Ovary (tissue), 9 donors: ENCODE data around the gene GABBR2. TPM values are rescaled to one million over a fixed set of nuclear protein-coding genes. Genes with fewer than 3 reads are reported as not detected.

Source experiments
- DNase-seq, 5 donors: peaks; one replicate each; pipeline ENCODE4 v3.0.0-alpha.2; 2019 to 2020
- H3K27ac ChIP-seq, 2 donors: fragments of 200-600 bp; one replicate each; pipeline versions ENCODE4 v1.5.1 to v1.8.0; 2019 to 2022
- H3K27me3 ChIP-seq: fragments of 200-600 bp; one replicate; pipeline ENCODE4 v1.8.0; 2022
- H3K36me3 ChIP-seq: fragments of 200-600 bp; sonication (generic); one replicate; pipeline ENCODE4 v1.5.1; 2019
- H3K4me1 ChIP-seq: one replicate; pipeline ENCODE4 v1.8.1; 2013; ENCODE audit warnings: mild to moderate bottlenecking, moderate library complexity; ENCODE audit not compliant: insufficient read depth
- H3K4me3 ChIP-seq: fragments of 200-600 bp; sonication (generic); one replicate; pipeline ENCODE4 v1.5.1; 2017
- H3K9me3 ChIP-seq, 2 donors: fragments of 200-600 bp in 1 of 2; sonication (generic) in 1 of 2; one replicate each; pipeline versions ENCODE4 v1.5.1 to v1.8.1; 2013 to 2019; ENCODE audit warnings: mild to moderate bottlenecking in 1 of 2, moderate library complexity in 1 of 2
- CTCF ChIP-seq, 3 donors: fragments of 450-650 bp in 2 of 3; fragments of 200-600 bp in 1 of 3; IDR thresholded peaks; one replicate each; pipeline versions ENCODE4 v1.5.1 to v1.8.0; 2016 to 2022; ENCODE audit warnings: antibody characterized with exemption in 3 of 3, mild to moderate bottlenecking in 1 of 3
- EP300 ChIP-seq: sonication (generic); formaldehyde crosslinking; IDR thresholded peaks from one replicate; pipeline ENCODE4 v1.6.1; 2017; ENCODE audit warnings: antibody characterized with exemption
- POLR2A ChIP-seq: fragments of 450-650 bp; IDR thresholded peaks from one replicate; pipeline ENCODE4 v1.6.1; 2017; ENCODE audit warnings: antibody characterized with exemption, mild to moderate bottlenecking, moderate library complexity
- WGBS, 3 donors: extraction: QIAGEN DNeasy Blood & Tissue Kit in 1 of 3; methylation state at CpG; one replicate each; pipeline versions ENCODE4 v1.1.5 to v1.1.7; 2013 to 2017; 5-methylcytosine and 5-hydroxymethylcytosine counted together
- intact Hi-C, 4 donors: fragments of 100-400 bp; cut with DNase I; formaldehyde crosslinking; loops; one replicate each; pipeline versions ENCODE4 v1.11.0 to v1.15.1; 2022 to 2023
- polyA plus RNA-seq, 2 donors: library from polyadenylated mRNA; stranded (reverse); fragments of 200-250 nt in 1 of 2; fragments of 350-450 nt in 1 of 2; fragmentation: Illumina TruSeq in 1 of 2; extraction: RNeasy Lipid Tissue Mini Kit (QIAGEN cat#74804) in 1 of 2; gene quantifications; one replicate each; pipeline ENCODE4 v1.2.3, GENCODE V29; 2013 to 2014
- total RNA-seq, 7 donors: library from RNA; depleted of rRNA in 2 of 7; stranded (reverse); fragments of >200 nt in 2 of 7; fragmentation: NEBNext Ultra II Directional in 3 of 7; extraction: Animal tissue kit (Norgen Biotek cat#: 25700) in 3 of 7; gene quantifications; one replicate each; pipeline versions ENCODE4 v1.1.0 to v1.2.4, GENCODE V29; 2016 to 2023
- donor health status: DM: no; HTN: no; CAD: no; lungs with moderate emphysema.
- donor health status: DM: no; HTN: no; CAD: no.
- donor health status: Bipolar disorder and iron deficiency.
- donor health status: DM: yes; HTN: yes; CAD: no.
- donor health status: DM: no; HTN: no; CAD: no.
- donor health status: DM: yes; HTN: yes; CAD: no.

The GABBR2 gene
- total and polyA plus RNA-seq, 9 donors, result 0.05 to 0.30 (median 0.22) TPM; not detected in 6

GRCh38 chr9:98241357-98242300 is 467.1 kb downstream of the GABBR2 start:
- WGBS, 3 donors, result 85 to 89% (median 86%) methylated on average over 8 of the region's 8 CpGs
- Histone ChIP-seq H3K36me3 (no peaks in the 10 kb centered on the region), H3K27me3 (no peaks in the 10 kb centered on the region), H3K4me3 (no peak overlapping the region), H3K4me1 (no peaks in the 10 kb centered on the region), H3K27ac (no peak overlapping the region), H3K9me3 (no peaks in the 10 kb centered on the region)
- no peak for TF ChIP-seq CTCF (IDR thresholded peaks at IDR 0.05)
- no peak for TF ChIP-seq POLR2A
- no peak for TF ChIP-seq EP300
- intact Hi-C loops, result no loop called here
- DNase-seq, result no peak

GRCh38 chr9:98240475-98240874 is 468.3 kb downstream of the GABBR2 start:
- intact Hi-C loops, result no loop called here
- no peak for DNase-seq
- Histone ChIP-seq H3K4me3 (no peak overlapping the region), H3K4me1 (no peaks in the 10 kb centered on the region), H3K27ac (no peak overlapping the region), H3K27me3 (no peaks in the 10 kb centered on the region), H3K9me3 (no peaks in the 10 kb centered on the region), H3K36me3 (no peaks in the 10 kb centered on the region)
- TF ChIP-seq EP300 (no peak), POLR2A (no peak), CTCF (IDR thresholded peaks at IDR 0.05) (no peak)
- 91 to 99% (median 96%) methylated on average over 3 of the region's 3 CpGs for whole genome bisulfite sequencing, 3 donors

Other genes starting within 250 kb of the GABBR2 start
- 10 to 100 TPM; 11.8 to 29.3 (median 18.6) TPM for gene ANKS6, start 87.6 kb upstream of the GABBR2 start, total RNA-seq
- 10 to 100 TPM in 1 of 2 donors, 1 to 10 TPM in 1; 7.4 to 12.9 TPM for gene ANKS6, start 87.6 kb upstream of the GABBR2 start, polyA plus RNA-seq
- gene GALNT12, start 98.7 kb upstream of the GABBR2 start, total RNA-seq, result 1 to 10 TPM in 5 of 7 donors, under 1 TPM in 2; 0.23 to 7.0 (median 1.4) TPM
- 1 to 10 TPM in 1 of 2 donors, under 1 TPM in 1; 0.51 to 3.5 TPM for gene GALNT12, start 98.7 kb upstream of the GABBR2 start, polyA plus RNA-seq
- 100 to 1,000 TPM in 1 of 7 donors, 10 to 100 TPM in 6; 12.8 to 195 (median 49.5) TPM for gene COL15A1, start 235.0 kb upstream of the GABBR2 start, total RNA-seq
- 10 to 100 TPM; 28.9 to 48.6 TPM for gene COL15A1, start 235.0 kb upstream of the GABBR2 start, polyA plus RNA-seq